ENCODE results near the gene KERA. TPM values are rescaled to one million over a fixed set of nuclear protein-coding genes. Genes with fewer than 3 reads are reported as not detected.

KERA gene
- total and polyA plus RNA-seq, 2 experiments from 2014 or later: not detected

GRCh38 chr12:91052026-91052425 lies 5.8 kb downstream of the KERA start:
- DNase-seq (ENCODE audit: low spot score) (no peak), ATAC-seq (no peak)
- Histone ChIP-seq H3K79me2 (replicated peaks; ENCODE audit: insufficient read depth) (no peaks in the 10 kb centered on the region), H3K27ac (ENCODE audit: low read depth) (no peak overlapping the region), H3K4me1 (ENCODE audit: insufficient read depth) (no peaks in the 10 kb centered on the region), H2AFZ (no peak overlapping the region), H4K20me1 (replicated peaks; ENCODE audit: insufficient read depth) (no peaks in the 10 kb centered on the region), H3K4me2 (no peak overlapping the region), H3K4me3 (no peak overlapping the region), H3F3A (replicated peaks; ENCODE audit: low read depth) (no peaks in the 10 kb centered on the region), H3K27me3 (ENCODE audit: insufficient read depth) (no peaks in the 10 kb centered on the region), H3K9me2 (ENCODE audit: insufficient read depth) (no peaks in the 10 kb centered on the region; the same call in 1 of the 2 replicates), H3K36me3 (ENCODE audit: insufficient read depth) (no peaks in the 10 kb centered on the region)
- no peaks in the 10 kb centered on the region for H3K36me3 Mint-ChIP-seq (ENCODE audit: low read depth)
- no peaks in the 10 kb centered on the region for H3K27me3 Mint-ChIP-seq (ENCODE audit: insufficient read depth, low read depth, poor library complexity)
- H3K9me3 Mint-ChIP-seq: no peaks in the 10 kb centered on the region
- no peak overlapping the region for H3K27ac Mint-ChIP-seq
- H3K4me1 Mint-ChIP-seq: no peaks in the 10 kb centered on the region
- no peak overlapping the region for H3K4me3 Mint-ChIP-seq
- TF ChIP-seq ZNF114 (CRISPR knock-in tag; IDR thresholded peaks at IDR 0.05) (no peak), ETS1 (IDR thresholded peaks at IDR 0.05) (no peak), ZNF462 (CRISPR knock-in tag; IDR thresholded peaks at IDR 0.05) (no peak), CREB1 (CRISPR knock-in tag; IDR thresholded peaks at IDR 0.05; ENCODE audit: low read depth) (no peak), EZH2phosphoT487 (IDR thresholded peaks at IDR 0.05; ENCODE audit: unreplicated experiment) (no peak), POLR2AphosphoS5 (IDR thresholded peaks at IDR 0.05; ENCODE audit: low read depth) (no peak), NANOG (IDR thresholded peaks at IDR 0.05; ENCODE audit: borderline replicate concordance) (no peak), STAT1 (IDR thresholded peaks at IDR 0.05; ENCODE audit: unreplicated experiment) (no peak), CTCF (conservative IDR thresholded peaks at IDR 0.05; ENCODE audit: low read depth in 2 of 2) (no peak), REST (IDR thresholded peaks at IDR 0.05; ENCODE audit: unreplicated experiment) (no peak), JUNB (IDR thresholded peaks at IDR 0.05; ENCODE audit: unreplicated experiment) (no peak)
